ENCODE data around the gene SAMD8. TPM values are rescaled to one million over a fixed set of nuclear protein-coding genes. Genes with fewer than 3 reads are reported as not detected.

The SAMD8 gene
- polyA plus RNA-seq, 6 donors from 2014 or later: 11.9 to 20.1 (median 15.6) TPM

DNA sequence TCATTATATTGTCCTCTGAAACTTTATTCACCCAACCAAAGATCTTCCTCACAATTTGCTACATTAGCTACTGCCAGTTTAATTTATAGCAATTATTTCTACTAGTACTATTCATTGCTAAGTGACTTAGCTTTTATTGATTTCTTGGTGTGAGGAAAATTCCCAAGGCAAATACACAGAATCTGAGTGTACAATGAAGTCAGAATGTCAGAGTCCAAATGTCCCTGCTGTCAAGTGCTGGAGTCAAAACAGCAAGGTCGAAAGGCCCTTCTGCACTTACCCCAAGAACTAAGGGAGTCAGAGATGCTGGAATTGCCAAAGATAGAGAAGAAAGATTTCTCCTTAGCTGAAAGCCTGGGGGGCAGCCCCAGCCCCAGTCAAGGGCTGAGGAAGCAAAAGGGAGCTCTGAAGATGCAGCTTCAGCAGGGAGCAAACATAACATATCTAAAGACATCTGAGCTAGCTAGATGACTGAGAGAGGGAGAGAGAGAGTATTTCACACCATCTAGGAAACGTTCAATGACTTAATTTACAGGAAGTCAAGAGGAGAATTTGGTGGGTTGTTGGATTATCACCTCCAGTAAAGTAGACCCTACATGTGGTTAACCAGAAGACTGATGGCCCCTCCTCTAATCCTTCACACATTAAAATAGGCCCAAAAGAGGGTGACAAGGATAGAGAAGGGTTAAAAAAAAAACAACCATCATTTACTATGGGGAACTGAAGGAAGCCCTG, 36.6 kb upstream of the SAMD8 start:
- H3K27me3 Mint-ChIP-seq: no peaks in the 10 kb centered on the region
- no peaks in the 10 kb centered on the region for H3K36me3 Mint-ChIP-seq
- H3K4me1 Mint-ChIP-seq: no peaks in the 10 kb centered on the region
- no peak for ATAC-seq (ENCODE audit: low read depth in 2 of 2)
- DNase-seq: no peak
- H3K9me3 Mint-ChIP-seq: no peaks in the 10 kb centered on the region
- no peak overlapping the region for H3K4me3 Mint-ChIP-seq
- H3K27ac Mint-ChIP-seq: peak overlapping the region in 1 of 6 donors; percentile 75

GRCh38 chr10:75076348-75076747, 35.1 kb upstream of the SAMD8 start:
- ATAC-seq (ENCODE audit: low read depth in 2 of 2): no peak
- Mint-ChIP-seq H3K36me3 (peaks cover 4% of the 10 kb centered on the region in 2 donors), H3K27me3 (no peaks in the 10 kb centered on the region), H3K4me3 (no peak overlapping the region), H3K4me1 (no peaks in the 10 kb centered on the region), H3K9me3 (peaks cover 2 to 6% (median 4%) of the 10 kb centered on the region in 7 donors), H3K27ac (peak overlapping the region in 1 of 6 donors; percentile 57)
- no peak for DNase-seq

- Mint-ChIP-seq H3K27me3 (no peaks in the 10 kb centered on the region), H3K4me1 (no peaks in the 10 kb centered on the region), H3K9me3 (peaks cover 3 to 14% (median 8%) of the 10 kb centered on the region in 7 donors), H3K27ac (no peak overlapping the region), H3K36me3 (peaks cover 5 to 7% of the 10 kb centered on the region in 2 donors), H3K4me3 (no peak overlapping the region)
- no peak for DNase-seq
- ATAC-seq (ENCODE audit: low read depth in 2 of 2): no peak
Observed at GRCh38 chr10:75079436-75080083, 31.9 kb upstream of the SAMD8 start.

DNA sequence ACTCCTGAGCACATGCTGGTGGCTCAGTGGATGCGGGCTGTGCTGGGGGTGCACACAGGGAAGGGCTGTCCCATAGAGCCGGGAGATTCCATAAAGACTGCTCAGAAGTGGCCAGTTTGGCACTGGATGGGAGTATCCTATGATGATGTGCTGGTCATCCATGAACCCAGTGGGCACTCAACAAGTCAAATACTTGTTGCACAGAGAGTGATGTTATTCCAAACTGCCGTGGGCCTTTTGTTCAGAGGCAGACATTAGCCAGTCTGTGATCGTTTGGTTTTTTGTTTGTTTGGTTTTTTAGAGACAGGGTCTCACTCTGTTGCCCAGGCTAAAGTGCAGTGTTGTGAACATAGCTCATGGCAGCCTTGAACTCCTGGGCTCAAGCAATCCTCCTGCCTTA, 30.9 kb upstream of the SAMD8 start:
- peaks cover 5 to 7% of the 10 kb centered on the region in 2 donors for H3K36me3 Mint-ChIP-seq
- no peak overlapping the region for H3K27ac Mint-ChIP-seq
- no peaks in the 10 kb centered on the region for H3K27me3 Mint-ChIP-seq
- no peak for ATAC-seq (ENCODE audit: low read depth in 2 of 2)
- H3K4me3 Mint-ChIP-seq: no peak overlapping the region
- no peak for DNase-seq
- peaks cover 3 to 14% (median 8%) of the 10 kb centered on the region in 7 donors for H3K9me3 Mint-ChIP-seq
- H3K4me1 Mint-ChIP-seq: no peaks in the 10 kb centered on the region

GRCh38 chr10:75081379-75081778, 30.1 kb upstream of the SAMD8 start:
- Mint-ChIP-seq H3K4me3 (no peak overlapping the region), H3K4me1 (no peaks in the 10 kb centered on the region), H3K36me3 (peaks cover 5 to 7% of the 10 kb centered on the region in 2 donors), H3K27me3 (no peaks in the 10 kb centered on the region), H3K9me3 (peaks cover 3 to 14% (median 8%) of the 10 kb centered on the region in 7 donors), H3K27ac (no peak overlapping the region)
- no peak for DNase-seq
- no peak for ATAC-seq (ENCODE audit: low read depth in 2 of 2)

DNA sequence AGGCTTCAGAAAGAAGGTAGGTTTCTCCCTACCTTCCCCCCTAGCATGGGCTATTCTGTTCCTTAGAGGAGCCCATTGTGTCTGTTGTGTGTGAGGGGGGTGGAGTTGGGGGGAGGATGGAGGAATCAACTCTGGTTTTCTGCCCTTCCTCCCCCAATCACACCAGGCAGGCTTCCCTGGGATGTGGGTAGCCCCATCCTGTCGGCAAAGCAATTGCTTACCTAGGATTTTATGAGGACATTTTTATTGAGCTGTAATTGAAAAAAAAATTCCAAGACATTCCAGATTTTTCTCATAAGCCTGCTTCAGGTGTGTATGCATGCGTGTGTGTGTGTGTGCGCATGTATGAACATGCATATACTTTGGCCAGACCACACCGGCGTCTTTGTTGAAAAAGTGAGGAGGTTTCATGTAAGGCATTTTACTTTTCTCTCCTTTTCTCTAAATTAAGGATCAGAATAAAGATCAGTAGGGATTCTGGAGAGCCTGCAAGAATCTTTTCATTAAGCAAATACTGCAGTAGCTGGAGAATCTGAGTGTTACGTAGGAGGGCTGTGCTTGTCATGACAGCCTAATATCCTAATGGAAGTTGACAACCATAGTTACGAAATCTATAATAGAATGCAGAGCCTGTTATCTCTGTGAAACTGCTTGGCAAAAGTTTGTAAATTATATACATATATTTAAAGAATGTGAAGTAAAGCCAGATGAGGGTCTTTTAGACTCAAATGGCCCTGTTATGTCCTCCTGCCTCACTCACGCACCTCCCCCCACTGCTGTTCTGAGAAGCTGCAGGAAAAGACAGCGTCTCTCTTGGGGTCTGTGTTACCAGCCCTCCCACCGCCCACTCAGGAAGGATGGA, 27.3 kb upstream of the SAMD8 start:
- H3K9me3 Mint-ChIP-seq: peaks cover 3 to 14% (median 8%) of the 10 kb centered on the region in 7 donors
- H3K27ac Mint-ChIP-seq: no peak overlapping the region
- no peak overlapping the region for H3K4me3 Mint-ChIP-seq
- H3K27me3 Mint-ChIP-seq: no peaks in the 10 kb centered on the region
- ATAC-seq (ENCODE audit: low read depth in 2 of 2) (no peak), DNase-seq (no peak)
- H3K36me3 Mint-ChIP-seq: peaks cover 5 to 7% of the 10 kb centered on the region in 2 donors
- no peaks in the 10 kb centered on the region for H3K4me1 Mint-ChIP-seq

DNA sequence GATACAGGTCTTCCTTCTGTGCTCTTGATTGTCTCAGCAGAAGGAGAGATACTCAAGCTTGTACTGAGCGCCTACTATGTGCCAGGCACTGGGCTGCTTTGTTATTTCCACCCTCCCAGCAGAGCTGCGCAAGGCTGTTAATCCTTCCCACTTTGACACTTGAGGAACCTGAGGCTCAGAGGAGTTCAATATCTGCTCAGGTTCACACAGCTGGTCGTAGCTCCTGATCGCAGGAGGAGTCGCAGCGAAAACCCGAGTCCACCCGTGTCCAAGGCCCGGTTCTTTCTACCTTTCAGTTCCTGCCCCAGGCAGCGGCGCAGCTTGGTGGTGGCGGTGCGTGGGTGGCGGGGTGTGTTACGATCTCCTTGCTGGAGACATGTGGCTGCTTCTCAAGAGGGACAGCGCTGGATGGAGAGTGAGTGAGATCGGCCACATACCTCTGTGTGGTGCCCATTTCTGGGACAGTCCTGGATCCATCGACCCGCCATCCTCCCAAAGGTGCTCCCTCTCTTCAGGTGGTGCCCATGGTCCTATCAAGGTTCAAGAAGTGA, 26.5 kb upstream of the SAMD8 start:
- H3K27ac Mint-ChIP-seq: no peak overlapping the region
- H3K36me3 Mint-ChIP-seq: peaks cover 5 to 7% of the 10 kb centered on the region in 2 donors
- peaks cover 0 to 3% (median 0%) of the 10 kb centered on the region in 3 donors for H3K4me1 Mint-ChIP-seq
- ATAC-seq (ENCODE audit: low read depth in 2 of 2) (no peak), DNase-seq (no peak)
- H3K4me3 Mint-ChIP-seq: no peak overlapping the region
- H3K27me3 Mint-ChIP-seq: no peaks in the 10 kb centered on the region
- H3K9me3 Mint-ChIP-seq: peaks cover 3 to 14% (median 8%) of the 10 kb centered on the region in 7 donors

DNA sequence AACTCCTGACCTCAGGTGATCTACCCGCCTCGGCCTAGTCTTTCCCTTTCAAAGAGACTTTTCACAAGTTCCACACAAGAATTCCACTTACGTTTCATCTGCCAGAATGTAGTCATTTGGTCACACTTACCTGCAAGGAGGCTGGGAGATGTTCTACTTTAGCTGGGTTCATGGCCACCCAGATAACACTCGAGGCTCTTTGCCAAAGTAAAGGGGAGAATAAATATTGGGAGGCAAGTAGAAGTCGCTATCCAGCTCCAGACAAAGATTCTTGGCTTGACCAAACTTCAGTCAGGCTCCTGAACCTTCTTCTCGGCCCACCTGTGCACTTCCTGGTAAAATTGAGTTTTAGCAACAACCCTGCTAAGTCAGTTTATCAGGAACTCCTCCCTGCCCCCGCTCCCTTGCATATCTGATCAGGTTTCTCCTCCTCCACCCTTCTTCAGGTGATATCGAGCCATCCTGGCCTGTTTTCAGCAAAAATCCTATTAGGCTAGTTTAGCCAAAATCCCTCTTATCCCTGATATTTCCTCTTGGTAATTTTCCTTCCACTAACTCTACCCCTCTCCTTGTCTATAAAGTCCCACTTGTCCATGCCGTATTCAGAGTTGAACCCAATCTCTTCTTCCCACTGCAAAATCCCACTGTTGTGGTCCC, 25.1 kb upstream of the SAMD8 start:
- Mint-ChIP-seq H3K9me3 (peaks cover 0 to 9% (median 4%) of the 10 kb centered on the region in 7 donors), H3K4me3 (no peak overlapping the region), H3K4me1 (peaks cover 0 to 3% (median 0%) of the 10 kb centered on the region in 3 donors), H3K36me3 (peaks cover under 1 to 2% of the 10 kb centered on the region in 2 donors), H3K27ac (peak overlapping the region in 1 of 6 donors; percentile 54), H3K27me3 (no peaks in the 10 kb centered on the region)
- DNase-seq (no peak), ATAC-seq (ENCODE audit: low read depth in 2 of 2) (no peak)

- peak overlapping the region in 1 of 6 donors; percentile 60 for H3K27ac Mint-ChIP-seq
- no peaks in the 10 kb centered on the region for H3K27me3 Mint-ChIP-seq
- DNase-seq: no peak
Observed at GRCh38 chr10:75088640-75089039, 22.8 kb upstream of the SAMD8 start.

GRCh38 chr10:75089634-75090033, 21.8 kb upstream of the SAMD8 start:
- H3K9me3 Mint-ChIP-seq: no peaks in the 10 kb centered on the region
- DNase-seq (no peak), ATAC-seq (ENCODE audit: low read depth in 2 of 2) (no peak)
- H3K4me3 Mint-ChIP-seq: no peak overlapping the region
- H3K36me3 Mint-ChIP-seq: no peaks in the 10 kb centered on the region
- H3K27me3 Mint-ChIP-seq: no peaks in the 10 kb centered on the region
- no peak overlapping the region for H3K27ac Mint-ChIP-seq
- peaks cover 0 to 3% (median 0%) of the 10 kb centered on the region in 3 donors for H3K4me1 Mint-ChIP-seq

More at GRCh38 chr10:75088640-75089039, 22.8 kb upstream of the SAMD8 start:
- no peak for ATAC-seq (ENCODE audit: low read depth in 2 of 2)
- Mint-ChIP-seq H3K4me3 (no peak overlapping the region), H3K36me3 (no peaks in the 10 kb centered on the region), H3K9me3 (no peaks in the 10 kb centered on the region), H3K4me1 (peaks cover 0 to 3% (median 0%) of the 10 kb centered on the region in 3 donors)

- peaks cover 0 to 3% (median 0%) of the 10 kb centered on the region in 3 donors for H3K4me1 Mint-ChIP-seq
- H3K4me3 Mint-ChIP-seq: no peak overlapping the region
Observed at GRCh38 chr10:75091146-75091545, 20.3 kb upstream of the SAMD8 start.

DNA sequence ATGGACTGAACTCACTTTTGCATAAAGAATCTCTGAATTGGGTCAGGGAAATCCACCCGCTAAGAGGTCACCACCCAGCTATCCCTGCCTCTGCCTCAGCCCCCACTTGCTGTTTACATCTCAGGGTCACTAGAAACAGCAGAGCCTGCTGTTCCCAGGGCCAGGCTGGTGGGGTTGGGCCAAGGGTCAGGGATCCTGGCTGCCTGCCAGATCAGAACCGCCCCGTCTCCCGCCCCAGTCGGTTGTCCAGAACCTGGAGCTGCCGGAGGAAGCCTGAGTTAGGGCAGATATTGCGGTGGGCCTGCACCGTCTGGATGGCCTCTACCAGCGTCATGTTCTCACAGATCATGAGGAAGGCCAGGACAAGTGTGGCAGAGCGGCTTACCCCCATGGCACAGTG, 17.0 kb upstream of the SAMD8 start:
- Mint-ChIP-seq H3K9me3 (no peaks in the 10 kb centered on the region), H3K27me3 (no peaks in the 10 kb centered on the region), H3K27ac (no peak overlapping the region), H3K4me1 (peaks cover 0 to 3% (median 1%) of the 10 kb centered on the region in 3 donors), H3K36me3 (no peaks in the 10 kb centered on the region), H3K4me3 (no peak overlapping the region)
- ATAC-seq (ENCODE audit: low read depth in 2 of 2) (no peak), DNase-seq (no peak)

More at GRCh38 chr10:75091146-75091545, 20.3 kb upstream of the SAMD8 start:
- Mint-ChIP-seq H3K9me3 (no peaks in the 10 kb centered on the region), H3K27me3 (no peaks in the 10 kb centered on the region), H3K27ac (no peak overlapping the region), H3K36me3 (no peaks in the 10 kb centered on the region)
- ATAC-seq (ENCODE audit: low read depth in 2 of 2) (no peak), DNase-seq (no peak)

GRCh38 chr10:75095631-75096030, 15.8 kb upstream of the SAMD8 start:
- no peaks in the 10 kb centered on the region for H3K9me3 Mint-ChIP-seq
- H3K27ac Mint-ChIP-seq: no peak overlapping the region
- H3K4me1 Mint-ChIP-seq: peaks cover 6 to 8% (median 8%) of the 10 kb centered on the region in 3 donors
- DNase-seq (no peak), ATAC-seq (ENCODE audit: low read depth in 2 of 2) (no peak)
- H3K4me3 Mint-ChIP-seq: no peak overlapping the region
- no peaks in the 10 kb centered on the region for H3K27me3 Mint-ChIP-seq
- no peaks in the 10 kb centered on the region for H3K36me3 Mint-ChIP-seq

All from naive B cell (primary cell).